Stimulated activated CD8-positive, alpha-beta memory T cell treated with anti-CD3 and anti-CD28 coated beads, Interleukin-15, amount 100 ng/mL, for 1 hour (primary cell): ENCODE results near the gene NEGR1.
"Not testable (repeated sequence)": the region's sequence is repeated elsewhere in the genome, so short reads cannot be mapped to it uniquely, and the experiment has no call there.

Experiments
- DNase-seq: peaks from one replicate; pipeline ENCODE4 v3.0.0-alpha.2; 2020; ENCODE audit warnings: low read depth

The NEGR1 gene

GRCh38 chr1:72282271-72283021 lies at the start of gene NEGR1:
Gene NEGR1 (minus strand): TSS chr1:72282539.
- DNase-seq: no peak

- DNase-seq: no peak
These were observed 44.2 kb upstream of the NEGR1 start for GRCh38 chr1:72326494-72326893.

- DNase-seq: no peak
These were observed 42.1 kb upstream of the NEGR1 start for GRCh38 chr1:72324451-72324850.

GRCh38 chr1:72322910-72323309 lies 40.6 kb upstream of the NEGR1 start:
- DNase-seq: no peak

GRCh38 chr1:72296501-72296900 lies 14.2 kb upstream of the NEGR1 start:
- DNase-seq: no peak

GRCh38 chr1:72288886-72289285 lies 6.5 kb upstream of the NEGR1 start:
- DNase-seq: no peak

- no peak for DNase-seq
These were observed 4.1 kb upstream of the NEGR1 start for GRCh38 chr1:72286401-72286800.

GRCh38 chr1:72285074-72285425 lies 2.7 kb upstream of the NEGR1 start:
- DNase-seq: no peak

GRCh38 chr1:72284348-72285073 lies 2.2 kb upstream of the NEGR1 start:
- DNase-seq: no peak

- DNase-seq: no peak
These were observed 1.7 kb upstream of the NEGR1 start for GRCh38 chr1:72284084-72284347.

- no peak for DNase-seq
These were observed 1.2 kb upstream of the NEGR1 start for GRCh38 chr1:72283307-72284083.

- no peak for DNase-seq
These were observed 625 bp upstream of the NEGR1 start for GRCh38 chr1:72283022-72283306.

GRCh38 chr1:72281637-72282270 lies 585 bp downstream of the NEGR1 start:
- DNase-seq: no peak

GRCh38 chr1:72281144-72281543 lies 1.2 kb downstream of the NEGR1 start:
- no peak for DNase-seq

GRCh38 chr1:72280711-72281110 lies 1.6 kb downstream of the NEGR1 start:
- no peak for DNase-seq

- no peak for DNase-seq
These were observed 2.2 kb downstream of the NEGR1 start for GRCh38 chr1:72280131-72280530.

- DNase-seq: no peak
These were observed 3.9 kb downstream of the NEGR1 start for GRCh38 chr1:72278461-72278860.

GRCh38 chr1:72271555-72272085 lies 10.7 kb downstream of the NEGR1 start:
- DNase-seq: no peak

GRCh38 chr1:72262735-72263134 lies 19.6 kb downstream of the NEGR1 start:
- DNase-seq: no peak

GRCh38 chr1:72253132-72253531 lies 29.2 kb downstream of the NEGR1 start:
- no peak for DNase-seq

- no peak for DNase-seq
These were observed 40.9 kb downstream of the NEGR1 start for GRCh38 chr1:72241397-72241796.

- DNase-seq: not testable (repeated sequence)
These were observed 46.4 kb downstream of the NEGR1 start for GRCh38 chr1:72235931-72236330.

- no peak for DNase-seq
These were observed 47.3 kb downstream of the NEGR1 start for GRCh38 chr1:72235062-72235461.
